Embryonic facial prominence (tissue), 1 donor: ENCODE data around the gene SPOP.
A peak's percentile ranks its signal among the peaks of the same experiment; 100 is the strongest.
"Not testable (repeated sequence)": the region's sequence is repeated elsewhere in the genome, so short reads cannot be mapped to it uniquely, and the experiment has no call there.

Experiments
- DNase-seq: peaks from one replicate; pipeline ENCODE4 v3.0.0-alpha.2; 2016; ENCODE audit errors: extremely low spot score

Gene SPOP

DNA sequence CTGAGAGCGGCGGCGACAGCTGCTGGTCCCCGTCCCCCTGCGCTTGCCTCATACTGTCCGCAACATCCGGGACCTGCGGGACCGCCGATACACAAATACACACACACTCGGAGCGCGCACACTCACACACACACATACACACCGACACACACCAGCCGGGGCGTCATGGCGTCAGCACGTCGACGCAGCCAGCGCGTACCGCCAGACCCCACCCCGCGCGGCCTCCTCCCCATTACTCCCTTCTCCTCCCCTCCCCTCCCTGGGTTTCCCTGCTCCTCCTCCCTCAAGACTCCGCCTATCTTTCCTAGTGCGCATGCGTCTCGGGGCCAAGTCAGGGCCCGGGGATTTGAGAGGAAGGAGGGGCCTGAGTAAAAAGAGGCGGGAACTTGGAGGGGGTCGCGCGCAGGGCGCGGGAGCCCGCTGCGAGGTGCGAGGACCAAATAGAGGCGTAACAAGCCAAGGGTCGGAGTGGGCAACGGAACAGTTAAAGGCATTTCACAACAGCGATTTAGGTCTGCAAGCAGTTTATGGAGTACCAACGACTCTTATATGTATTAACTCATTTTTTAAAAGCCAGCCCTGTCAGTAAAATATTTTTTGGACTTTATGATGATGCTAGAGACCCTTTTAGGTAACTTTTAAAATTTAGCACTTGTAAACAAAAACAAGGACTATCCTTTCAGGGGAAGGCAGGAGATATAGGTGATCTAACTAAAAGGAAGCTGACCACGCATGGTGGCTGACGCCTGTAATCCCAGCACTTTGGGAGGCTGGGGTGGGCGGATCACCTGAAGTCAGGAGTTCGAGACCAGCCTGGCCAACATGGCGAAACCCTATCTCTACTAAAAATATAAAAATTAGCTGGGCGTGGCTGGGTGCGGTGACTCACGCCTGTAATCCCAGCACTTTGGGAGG, at the start of gene SPOP:
Gene SPOP, minus strand, starts transcription at position 165 of the 915 bp plus-strand sequence. CDS start 55,287 bp downstream, outside the sequence.
- DNase-seq = peak; percentile 99

DNA sequence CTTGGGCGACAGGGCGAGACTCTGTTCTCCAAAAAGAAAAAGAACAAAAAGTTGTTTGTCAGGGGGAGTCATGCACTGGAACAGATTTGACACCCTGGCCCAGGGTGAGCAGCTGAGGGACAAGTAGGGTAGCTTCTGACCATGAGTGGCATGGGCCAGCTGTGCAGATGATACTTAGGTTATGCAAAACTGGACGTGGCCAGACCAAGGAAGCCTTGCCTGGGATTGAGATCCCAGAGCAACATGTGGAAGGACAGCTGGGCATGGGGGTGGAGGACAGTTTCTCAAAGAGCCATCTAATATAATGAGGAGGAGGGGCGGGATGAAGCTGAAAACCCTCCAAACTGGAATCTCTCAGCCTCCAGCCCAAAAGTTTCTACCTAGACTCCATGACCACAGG, 49.5 kb upstream of the SPOP start:
- DNase-seq = no peak

DNA sequence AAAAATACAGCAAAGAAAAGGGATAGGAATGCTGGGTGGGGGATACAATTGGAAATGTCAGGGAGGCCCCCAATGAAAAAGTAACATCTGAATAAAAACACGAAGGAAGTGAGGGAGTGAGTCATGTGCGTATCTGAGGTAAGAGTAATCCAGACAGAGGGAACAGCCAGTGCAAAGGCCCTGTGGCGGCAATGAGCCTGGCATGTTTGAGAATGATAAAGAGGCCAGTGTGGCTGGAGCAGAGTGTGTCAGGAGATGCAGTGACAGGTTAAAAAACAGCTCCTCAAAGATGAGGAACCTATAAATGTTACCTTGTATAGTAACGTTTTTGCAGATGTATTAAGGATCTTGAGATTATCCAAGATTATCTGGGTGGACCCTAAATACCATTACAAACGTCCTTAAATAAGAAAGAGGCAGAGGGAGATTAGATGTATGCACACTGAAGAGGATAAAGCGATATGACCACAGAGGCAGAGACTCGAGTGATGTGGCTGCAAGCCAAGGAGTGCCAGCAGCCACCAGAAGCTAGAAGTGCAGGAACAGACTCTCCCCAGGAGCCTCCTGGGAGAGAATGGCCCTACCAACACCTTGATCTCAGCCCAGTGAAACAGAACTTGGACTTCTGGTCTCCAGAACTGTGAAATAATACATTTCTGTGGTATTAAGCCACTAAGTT, 47.7 kb upstream of the SPOP start:
- DNase-seq = no peak

DNA sequence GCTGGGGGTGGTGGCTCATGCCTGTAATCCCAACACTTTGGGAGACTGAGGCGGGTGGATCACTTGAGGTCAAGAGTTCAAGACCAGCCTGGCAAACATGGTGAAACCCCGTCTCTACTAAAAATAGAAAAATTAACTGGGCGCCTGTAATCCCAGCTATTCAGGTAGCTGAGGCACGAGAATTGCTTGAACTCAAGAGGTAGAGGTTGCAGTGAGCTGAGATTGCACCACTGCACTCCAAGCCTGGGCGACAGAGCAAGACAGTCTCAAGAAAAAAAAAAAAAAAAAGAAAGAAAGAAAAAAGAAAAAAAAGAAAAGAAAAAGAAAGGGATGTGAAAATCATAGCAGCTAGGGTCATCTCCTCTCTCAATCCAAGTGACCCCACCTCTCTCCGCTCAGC, 46.7 kb upstream of the SPOP start:
- DNase-seq = not testable (repeated sequence)

DNA sequence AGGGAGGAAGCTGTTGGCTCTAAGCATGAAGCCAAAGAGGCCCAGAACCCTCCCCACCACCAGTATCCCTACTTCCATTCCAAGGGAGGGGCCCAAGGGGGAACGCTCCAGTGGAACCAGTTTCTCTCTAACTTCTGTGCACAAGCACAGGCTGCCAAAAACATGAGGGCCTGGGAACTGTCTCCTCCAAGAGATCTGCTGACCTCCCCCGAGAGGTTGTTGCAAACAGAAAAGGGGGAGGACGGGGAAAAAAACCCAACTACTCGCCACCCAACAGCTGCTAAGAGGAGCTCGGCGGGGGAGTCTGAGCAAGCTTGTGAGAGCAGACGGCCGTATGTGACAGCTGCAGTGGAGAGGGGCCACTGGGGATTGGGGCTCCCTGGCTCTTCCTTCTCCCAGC, 45.5 kb upstream of the SPOP start:
- DNase-seq = no peak

DNA sequence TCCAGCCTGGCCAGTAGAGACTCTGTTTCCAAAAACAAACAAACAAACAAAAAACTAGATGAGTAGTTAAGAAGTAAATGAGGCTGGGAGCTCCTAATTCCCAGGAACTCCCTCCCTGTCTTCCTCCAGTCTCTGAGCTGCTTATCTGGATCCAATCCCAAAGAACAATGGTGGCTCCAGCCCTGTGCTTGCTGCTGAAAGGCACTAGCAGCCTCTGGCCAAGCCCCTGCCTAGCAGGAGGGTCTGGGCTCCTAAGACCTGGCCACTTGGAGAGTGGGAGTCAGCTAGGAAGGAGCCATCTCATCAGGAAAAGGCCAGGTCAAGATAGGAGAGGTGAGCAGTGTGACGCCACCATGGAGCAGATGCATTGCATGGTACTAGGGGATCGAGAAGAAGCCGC, 44.2 kb upstream of the SPOP start:
- no peak for DNase-seq

DNA sequence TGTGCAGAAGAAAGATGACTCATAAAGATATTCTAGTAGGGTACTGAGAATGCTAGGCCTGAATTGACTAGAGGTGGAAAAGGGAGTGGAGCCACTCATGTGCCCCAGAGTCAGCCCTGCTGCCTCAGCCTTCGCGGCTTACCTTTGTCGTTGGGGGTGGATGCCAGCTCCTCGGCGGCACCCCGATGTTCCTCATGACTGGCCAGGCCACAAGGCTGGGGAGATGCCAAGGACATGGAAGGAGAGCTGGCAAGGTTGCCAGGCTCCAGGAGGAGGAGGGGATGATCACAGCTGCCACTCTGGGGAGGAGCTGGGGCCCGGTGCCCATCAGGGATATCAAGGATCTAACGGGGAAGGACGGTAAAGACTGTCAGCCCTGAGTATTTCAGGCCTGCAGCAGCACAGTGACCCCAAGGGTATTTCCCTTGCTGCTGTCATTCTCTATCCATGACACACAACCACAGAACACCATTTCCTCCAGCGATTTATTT, 39.5 kb upstream of the SPOP start:
- no peak for DNase-seq

DNA sequence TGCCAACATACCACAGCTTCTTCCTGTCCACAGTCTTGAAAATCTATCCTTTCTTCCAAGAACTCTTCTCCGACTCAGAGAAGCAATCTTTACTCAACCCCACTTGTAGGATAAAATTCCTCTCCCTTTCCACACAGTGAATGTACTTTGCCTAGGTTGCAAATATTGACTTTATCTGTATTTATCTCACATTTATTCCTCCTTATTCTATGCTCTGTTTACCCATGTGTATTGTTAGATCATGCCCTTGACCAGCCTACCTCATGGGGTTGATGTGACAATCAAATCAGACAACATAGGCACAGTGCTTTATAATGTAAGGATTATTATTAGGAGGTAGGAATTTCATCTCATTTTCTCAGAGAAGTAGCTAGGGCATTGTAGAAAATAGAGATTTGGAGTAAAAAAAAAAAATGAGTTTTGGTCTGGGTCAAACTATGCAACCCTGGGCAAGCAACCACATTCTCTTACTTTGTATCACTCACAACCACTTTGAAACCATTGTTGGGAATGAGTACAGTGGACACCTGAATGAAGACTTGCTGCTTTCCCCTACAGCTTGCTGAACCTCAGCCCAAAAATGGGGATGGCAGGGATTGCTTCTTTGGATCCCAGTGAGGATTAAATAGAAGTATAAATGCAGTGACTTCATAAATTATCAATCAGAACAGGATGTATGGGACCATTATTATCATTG, 38.9 kb upstream of the SPOP start:
- no peak for DNase-seq

DNA sequence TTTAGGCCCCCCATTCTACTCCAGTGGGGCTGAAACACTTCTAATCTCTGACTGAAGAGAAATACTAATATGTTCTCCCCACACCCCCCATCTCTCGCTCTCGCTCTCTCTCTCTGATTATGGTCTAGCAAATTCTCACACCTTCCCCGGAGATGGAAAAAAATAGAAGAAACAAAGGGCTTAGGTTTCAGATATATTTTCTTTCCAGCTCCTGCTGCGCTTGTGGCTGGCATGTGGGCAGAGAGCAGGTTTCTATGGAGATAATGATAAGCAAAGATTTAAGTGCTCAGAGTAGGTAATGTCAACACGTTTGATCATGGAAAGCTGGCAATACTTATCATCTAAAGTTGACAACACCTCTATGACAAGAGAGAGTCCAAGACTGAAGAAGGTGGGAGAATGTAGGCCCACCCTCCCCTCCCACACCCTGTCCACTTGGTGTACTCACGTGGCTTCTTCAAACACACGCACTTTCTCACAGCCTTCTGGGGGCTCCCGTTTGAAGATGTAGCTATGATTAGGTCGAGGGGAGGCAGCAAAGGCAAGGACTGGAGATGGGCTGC, 37.9 kb upstream of the SPOP start:
- DNase-seq = no peak

DNA sequence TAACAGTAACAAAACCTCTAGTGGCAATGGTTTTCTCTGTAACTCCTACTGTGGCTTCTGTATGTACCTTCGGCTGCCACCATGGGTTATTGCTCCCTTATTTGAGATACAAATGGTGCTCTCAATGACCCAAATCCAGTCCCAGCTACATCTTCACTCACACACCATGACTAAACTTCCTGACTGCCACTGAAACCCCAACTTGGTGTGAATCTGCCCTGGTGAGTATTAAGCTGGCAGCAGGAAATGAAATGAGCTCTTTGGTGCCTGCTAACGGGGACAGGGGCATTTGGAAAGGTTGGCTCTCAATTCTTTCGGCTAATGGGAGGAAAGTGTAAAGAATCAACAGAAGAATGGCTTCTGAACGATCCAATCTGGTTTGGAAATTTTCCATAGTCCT, 37.3 kb upstream of the SPOP start:
- no peak for DNase-seq

DNA sequence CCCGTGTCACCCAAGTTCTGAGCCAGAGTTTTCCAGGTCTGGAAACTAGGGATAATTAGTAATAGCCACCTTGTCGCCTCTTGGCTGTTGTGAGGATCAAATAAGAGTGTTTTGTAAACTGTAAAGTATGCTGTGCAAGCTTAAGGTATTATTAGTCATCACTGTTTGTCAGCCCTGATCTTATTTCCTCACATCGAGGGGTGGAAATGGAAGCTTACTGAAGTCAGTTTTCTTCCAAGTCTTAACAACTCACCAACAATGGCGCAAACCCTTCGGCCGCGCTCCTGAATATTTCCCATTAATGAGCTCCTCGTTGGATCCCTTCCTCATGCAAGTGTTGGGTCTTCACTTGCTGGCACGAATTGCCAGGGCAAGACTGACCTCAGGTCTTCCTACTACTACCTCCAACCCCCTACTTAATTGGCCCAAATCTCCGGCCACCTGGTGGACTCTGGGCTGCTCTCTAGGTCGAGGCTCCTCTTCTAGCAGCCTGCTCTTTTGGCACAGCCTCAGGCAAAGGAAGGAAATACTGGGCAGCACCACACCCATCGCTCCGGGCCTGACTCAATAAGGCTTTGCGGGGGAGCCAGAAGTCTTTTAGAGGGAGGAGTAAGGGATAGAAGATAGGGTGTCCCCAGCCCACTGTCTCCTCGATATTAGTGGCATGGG, 30.8 kb upstream of the SPOP start:
- DNase-seq = no peak

DNA sequence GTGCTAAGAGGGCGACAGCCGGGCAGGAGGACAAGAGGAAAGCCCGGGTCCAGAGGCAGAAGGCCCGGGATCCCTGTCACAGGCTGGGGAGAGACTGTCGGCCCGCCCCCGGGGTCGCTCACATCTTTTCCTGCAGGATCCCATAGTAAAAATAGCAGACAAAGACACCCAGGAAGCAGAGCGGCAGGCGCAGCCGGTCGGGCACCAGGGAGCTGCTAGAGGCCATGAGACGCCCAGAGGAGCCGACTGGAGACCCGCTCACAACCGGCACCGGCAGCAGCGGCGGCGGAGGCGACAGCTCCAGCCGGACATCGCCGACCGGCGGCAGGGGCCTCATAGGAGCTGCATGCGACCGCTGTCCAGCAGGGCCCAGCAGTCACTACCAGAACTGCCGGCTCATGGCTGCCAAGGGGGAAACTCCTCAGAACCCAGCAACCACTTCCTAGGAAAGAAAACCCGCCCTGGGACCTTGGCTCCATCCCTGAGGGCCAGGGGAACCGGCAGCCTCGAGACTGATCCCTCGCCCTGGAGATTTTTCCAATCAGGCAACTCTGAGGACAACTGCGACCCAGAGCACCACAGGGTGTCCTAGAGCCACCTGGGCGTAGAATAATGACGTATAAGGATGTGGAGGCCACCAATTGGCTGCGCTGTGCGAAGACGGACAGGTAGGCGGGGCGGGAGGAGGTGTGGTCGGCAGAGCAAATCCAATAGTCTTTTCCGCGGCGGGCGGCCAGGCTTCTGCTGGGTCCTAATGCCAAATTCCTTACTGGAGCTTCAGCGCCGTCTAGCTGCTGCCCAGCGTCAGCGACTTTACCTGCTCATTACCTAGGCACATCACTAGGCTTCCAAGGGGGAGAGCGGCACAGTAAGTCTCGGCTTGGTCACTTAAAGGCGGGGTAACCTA, 30.0 kb upstream of the SPOP start, which contains the start of gene SLC35B1:
Gene SLC35B1, minus strand, starts transcription at position 357 of the 907 bp plus-strand sequence. Its CDS starts 131 bp downstream, at position 226.
- DNase-seq = peak; percentile 97

DNA sequence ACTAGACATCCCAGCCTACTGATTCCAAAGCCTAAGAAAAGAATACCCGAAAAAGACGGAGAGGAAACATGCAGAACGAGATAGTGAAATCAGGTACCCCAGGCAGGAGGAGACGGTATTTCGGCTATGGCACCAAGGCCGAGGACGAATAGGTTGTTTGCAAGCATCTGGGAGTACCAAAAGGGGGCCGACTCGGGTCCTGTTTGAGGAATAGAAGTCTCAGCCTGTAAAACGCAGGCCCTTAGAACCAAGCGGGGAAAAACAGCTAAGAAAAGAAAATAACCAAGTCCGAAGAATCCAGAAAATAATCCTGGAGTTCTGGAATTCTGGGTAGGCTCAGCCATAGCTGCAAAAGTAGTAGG, 29.3 kb upstream of the SPOP start:
- DNase-seq = no peak

DNA sequence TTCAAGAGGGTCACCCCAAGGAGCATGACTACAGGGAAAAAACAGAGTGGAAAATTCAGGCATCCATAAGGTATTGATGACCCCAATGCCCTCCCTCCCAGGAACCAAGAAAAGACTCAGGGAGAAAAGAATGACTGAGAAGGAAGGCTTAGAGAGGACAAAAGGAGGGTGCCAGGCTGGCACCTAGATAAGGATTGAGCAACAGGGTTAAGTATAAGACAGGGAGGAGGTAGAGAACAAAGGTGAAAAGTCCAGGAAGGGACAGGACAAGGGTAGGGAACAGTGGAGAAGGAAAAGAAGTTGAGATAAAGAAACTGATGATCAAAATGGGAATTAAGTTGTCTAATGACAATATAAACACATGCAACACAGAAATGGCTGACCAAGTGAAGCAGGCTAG, 27.4 kb upstream of the SPOP start:
- DNase-seq = no peak

DNA sequence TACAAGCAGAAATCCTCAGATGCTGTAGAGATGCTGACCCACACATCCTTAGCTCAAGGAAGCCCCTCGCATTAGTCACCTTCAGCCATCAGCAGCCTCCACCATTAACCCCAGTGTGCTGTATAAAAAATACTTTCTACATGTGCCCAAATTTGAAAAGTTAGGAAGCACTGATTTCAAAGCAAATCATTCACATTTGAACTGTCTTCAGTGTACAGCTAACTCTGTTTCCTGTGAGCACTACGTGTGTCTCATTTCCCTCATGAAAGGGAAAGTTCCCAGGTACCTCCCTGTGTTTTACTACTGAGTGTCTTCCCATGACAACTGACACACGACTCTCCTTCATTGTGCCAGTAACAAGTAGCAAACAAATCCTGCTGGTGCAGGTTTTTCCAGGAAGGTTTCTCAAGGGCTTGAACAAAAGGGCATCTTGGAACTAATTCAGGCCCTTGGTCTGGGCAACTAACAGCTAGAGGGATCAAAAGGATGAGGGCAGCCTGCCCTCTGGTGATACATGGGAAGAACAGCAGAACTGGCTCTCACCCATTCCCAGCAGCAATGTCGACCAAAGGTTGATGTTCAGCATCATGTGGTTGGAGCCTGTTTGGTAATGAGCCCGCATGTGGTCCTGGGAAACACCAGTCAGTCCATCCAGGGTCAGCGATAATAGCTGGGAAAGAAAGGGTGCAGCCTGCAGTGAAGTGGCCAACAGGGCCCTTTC, 25.8 kb upstream of the SPOP start:
- no peak for DNase-seq

DNA sequence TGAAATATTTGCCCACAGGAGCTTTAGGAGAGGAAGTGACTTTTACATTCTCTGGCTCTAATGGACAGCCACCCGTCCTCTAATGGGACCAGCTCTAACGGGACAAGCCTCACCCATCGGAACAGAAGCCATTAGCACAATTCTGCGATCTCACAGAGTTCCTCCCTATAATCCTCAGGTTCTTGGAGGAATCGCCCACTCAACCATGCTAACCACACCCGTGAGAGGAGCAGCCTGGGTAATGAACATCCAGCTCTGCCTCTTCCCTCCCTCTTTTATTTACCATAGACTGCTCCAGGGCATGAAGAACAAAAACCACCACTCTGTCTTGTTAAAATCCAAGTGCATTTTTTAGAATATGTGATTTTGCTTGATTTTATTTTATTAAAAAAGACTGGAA, 23.1 kb upstream of the SPOP start:
- DNase-seq = no peak

DNA sequence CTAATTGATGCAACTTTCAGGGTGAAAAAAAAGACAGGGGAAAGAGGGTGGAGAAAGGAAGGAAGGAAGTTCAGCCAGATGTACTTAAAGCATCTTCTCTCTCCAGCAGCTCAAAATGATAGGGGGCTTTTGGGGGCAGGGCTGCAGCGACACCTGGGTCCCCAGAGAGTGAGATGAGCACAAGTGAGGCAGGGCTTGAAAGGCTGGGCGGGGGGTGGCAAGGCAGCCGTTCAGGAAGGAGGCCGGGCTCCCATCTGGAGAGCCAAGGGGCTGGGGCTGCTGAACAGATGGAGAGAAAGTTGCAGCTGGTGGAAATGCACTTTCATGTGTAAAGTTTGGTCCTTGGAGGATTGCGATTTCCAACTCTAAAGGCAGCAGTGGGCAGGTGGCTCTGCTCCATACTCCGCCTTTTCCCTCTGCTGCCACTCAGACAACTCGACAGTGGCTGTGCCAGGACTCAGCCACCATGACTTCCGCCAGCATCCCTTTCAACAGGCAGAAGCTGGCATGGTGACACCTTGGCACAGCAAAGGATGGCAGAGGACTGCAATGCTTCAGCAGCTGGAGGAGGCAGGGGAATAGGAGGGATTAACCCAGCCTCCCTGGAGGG, 22.2 kb upstream of the SPOP start:
- DNase-seq = no peak

DNA sequence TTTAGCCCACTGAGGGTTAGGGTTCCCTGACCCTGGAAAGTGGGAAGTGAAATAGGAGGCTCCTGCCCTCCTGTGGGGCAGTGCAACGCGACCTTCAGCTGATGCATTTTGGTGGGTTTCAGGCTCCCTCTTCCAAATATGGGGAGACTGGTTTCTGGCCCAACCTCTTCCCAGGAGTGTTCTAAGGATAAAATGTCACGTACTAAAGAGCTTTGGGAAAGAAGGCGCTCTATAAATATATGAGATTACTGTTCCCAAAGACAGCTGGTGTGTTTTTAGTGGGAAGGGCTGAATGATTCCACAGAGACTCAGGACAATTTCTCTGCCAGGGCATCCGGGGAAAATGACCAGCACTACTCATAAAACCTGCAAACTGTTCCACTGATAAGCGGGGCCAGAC, 20.1 kb upstream of the SPOP start:
- DNase-seq = no peak

DNA sequence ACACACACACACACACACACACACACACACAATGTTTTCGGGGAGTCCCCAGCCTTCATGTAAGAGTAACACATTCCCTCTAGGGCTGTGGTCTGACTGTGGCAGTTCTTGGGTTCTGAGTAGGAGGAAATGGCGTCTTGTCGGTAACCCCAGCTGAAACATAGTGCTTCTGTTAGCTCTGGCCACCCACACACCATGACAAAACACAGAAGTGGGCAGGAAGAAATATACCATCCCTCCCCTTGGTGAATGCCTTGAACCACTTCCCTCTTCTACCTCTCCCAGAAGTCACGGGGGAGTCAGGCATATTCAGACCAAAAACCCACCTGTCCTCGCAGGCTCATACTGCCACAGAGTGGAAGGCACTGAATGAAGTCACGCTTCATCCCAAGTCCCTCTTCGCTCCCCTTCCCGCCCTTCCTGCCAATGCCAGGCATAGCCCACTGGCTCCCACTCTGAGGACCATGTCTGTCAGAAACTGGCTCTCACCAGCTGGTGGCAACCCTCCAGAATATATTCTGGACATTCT, 18.4 kb upstream of the SPOP start:
- DNase-seq = no peak
